C4-2B (cell line): ENCODE data around the gene WASF2.
A peak's percentile ranks its signal among the peaks of the same experiment; 100 is the strongest.
"Not testable (repeated sequence)": the region's sequence is repeated elsewhere in the genome, so short reads cannot be mapped to it uniquely, and the experiment has no call there.

Experiments
- H3K27ac ChIP-seq: fragments of 450-650 bp; 2 replicates; pipeline ENCODE4 v1.5.1; 2017
- CTCF ChIP-seq: fragments of 450-650 bp; conservative IDR thresholded peaks from 2 replicates; pipeline ENCODE4 v1.5.1; 2017; ENCODE audit warnings: mild to moderate bottlenecking
- ZFX ChIP-seq: fragments of 450-650 bp; IDR thresholded peaks from 2 replicates; pipeline ENCODE4 v1.6.1; 2017

Gene WASF2, protein sequence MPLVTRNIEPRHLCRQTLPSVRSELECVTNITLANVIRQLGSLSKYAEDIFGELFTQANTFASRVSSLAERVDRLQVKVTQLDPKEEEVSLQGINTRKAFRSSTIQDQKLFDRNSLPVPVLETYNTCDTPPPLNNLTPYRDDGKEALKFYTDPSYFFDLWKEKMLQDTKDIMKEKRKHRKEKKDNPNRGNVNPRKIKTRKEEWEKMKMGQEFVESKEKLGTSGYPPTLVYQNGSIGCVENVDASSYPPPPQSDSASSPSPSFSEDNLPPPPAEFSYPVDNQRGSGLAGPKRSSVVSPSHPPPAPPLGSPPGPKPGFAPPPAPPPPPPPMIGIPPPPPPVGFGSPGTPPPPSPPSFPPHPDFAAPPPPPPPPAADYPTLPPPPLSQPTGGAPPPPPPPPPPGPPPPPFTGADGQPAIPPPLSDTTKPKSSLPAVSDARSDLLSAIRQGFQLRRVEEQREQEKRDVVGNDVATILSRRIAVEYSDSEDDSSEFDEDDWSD

GRCh38 chr1:27489973-27490741 lies at the start of gene WASF2:
TSS of gene WASF2 (minus strand) at chr1:27490167. CDS start at chr1:27428890, 61,277 bp downstream.
- TF ChIP-seq ZFX (no peak), CTCF (no peak)
- H3K27ac ChIP-seq: peak within 1 kb of the TSS; percentile 99

DNA sequence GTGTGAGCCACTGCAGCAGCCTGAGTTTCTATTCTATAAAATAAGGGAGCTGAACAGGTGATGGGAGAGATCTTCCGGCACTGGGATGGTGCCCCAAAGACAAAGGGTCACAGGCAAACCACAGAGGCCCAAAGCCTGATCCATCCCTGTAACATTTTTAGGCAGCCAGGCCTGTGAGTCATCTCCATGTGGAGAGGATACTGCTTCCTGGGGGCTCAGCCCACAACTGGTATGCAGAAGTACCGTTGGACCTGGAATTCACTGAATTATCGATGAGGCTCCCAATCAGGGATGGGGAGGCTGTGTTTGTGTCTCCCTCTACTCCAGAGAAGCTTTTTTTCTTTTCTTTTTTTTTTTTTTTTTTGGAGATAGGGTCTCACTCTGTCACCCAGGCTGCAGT lies 48.8 kb upstream of the WASF2 start:
- H3K27ac ChIP-seq: no peak overlapping the region
- TF ChIP-seq CTCF (no peak), ZFX (no peak)

DNA sequence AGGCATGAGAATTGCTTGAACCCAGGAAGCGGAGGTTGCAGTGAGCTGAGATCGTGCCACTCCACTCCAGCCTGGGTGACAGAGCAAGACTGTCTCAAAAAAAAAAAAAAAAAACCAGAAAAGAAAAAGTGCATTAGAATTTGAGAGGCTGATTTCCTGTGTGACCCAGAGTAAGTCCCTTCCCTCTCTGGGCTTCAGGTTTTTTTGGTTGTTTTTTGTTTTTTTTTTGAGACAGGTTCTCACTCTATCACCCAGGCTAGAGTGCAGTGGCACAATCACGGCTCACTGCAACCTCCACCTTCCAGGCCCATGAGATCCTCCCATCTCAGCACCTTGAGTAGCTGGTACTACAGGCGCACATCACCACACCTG lies 48.3 kb upstream of the WASF2 start:
- not testable (repeated sequence) for H3K27ac ChIP-seq

DNA sequence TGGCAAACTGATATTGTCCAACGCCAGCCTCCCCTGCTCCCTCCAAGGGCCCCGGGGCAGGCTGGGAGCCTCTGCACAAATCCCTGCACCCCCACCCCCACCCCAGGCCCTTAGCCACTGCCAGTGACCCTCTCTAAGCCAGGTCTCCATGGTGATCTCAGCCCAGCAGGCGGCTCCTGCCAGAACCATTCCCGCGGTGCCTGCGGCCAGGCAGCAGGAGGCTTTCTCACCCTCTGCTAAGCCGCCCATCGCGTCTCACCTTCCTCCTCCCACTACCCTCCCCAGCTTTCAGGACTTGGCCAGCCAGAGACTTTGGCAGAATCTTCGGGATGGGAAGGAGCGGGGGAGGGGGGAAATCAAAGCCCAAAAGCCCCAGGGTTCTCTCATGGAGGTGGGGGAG lies 46.8 kb upstream of the WASF2 start:
- TF ChIP-seq CTCF (no peak), ZFX (no peak)
- no peak overlapping the region for H3K27ac ChIP-seq

DNA sequence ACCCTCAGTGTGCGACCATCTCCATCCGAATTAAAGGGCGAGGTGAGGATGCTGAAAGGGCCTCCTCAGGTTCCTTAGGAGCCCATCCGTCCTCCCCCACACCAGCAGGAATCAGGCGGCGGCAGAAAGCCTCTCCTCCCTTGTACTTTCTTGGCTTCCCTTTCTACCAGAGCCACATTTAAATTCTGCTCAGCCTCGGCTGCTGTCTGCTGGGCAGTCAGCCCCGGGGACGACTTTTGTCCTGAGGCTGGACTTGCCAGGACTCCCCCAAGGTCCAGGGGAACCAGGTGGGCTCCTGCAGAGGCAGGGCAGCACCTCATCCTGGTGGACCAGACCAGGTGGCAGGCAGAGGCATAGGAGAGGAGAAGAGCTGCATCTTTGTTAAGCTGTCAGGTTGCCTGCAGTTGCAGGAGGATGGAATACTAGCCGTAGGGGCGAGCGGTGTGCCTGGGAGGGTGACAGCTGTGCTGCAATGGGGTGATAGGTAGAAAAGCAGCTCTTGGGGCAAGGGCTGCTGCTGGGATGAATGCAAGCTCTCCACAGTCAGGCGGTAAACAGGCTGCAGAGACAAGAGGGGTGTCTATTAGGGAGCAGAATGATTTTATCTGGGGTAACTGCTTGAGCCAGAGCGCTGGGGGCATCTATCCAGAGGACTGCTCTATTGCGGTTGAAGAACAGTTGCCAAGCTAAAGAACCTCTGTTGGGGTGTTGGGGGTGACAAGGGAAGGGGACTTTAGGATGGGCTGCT lies 46.2 kb upstream of the WASF2 start:
- TF ChIP-seq CTCF (no peak), ZFX (no peak)
- H3K27ac ChIP-seq: no peak overlapping the region

DNA sequence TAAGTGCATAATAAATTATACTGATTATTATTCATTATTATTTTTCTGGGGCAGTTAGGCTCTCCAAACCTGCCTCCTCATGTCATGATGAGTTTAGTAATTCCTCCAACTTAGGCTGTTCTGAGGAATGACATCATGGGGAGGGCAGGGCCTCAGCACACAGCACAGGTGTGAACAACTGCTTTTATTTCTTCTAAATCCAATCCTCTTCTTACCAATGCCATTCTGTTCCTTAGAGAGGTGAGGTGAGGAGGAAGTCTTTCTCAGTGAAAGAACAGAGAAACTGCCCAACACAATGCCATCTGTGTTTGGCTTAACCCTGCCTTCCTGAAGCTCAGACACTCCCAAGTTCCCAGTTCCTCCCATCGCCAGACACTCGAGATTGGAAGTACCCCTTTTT lies 45.4 kb upstream of the WASF2 start:
- TF ChIP-seq ZFX (no peak), CTCF (no peak)
- no peak overlapping the region for H3K27ac ChIP-seq

- TF ChIP-seq CTCF (no peak), ZFX (no peak)
- H3K27ac ChIP-seq: no peak overlapping the region
These were observed 42.2 kb upstream of the WASF2 start for GRCh38 chr1:27531959-27532685.
